Smooth muscle cell (in vitro differentiated cells): Measurements from ENCODE around the gene ZBTB39. TPM values are rescaled to one million over a fixed set of nuclear protein-coding genes. Genes with fewer than 3 reads are reported as not detected.

ENCODE experiments used
- DNase-seq: peaks from one replicate; lab custom pipeline; 2025; ENCODE audit not compliant: unreplicated experiment; lab: John Stamatoyannopoulos, UW
- H2AFZ ChIP-seq: fragments of 200-600 bp; sonication (generic); 2 replicates; pipeline ENCODE4 v1.6.0; 2016; ENCODE audit warnings: antibody characterized with exemption, low read depth, mild to moderate bottlenecking
- H3F3A ChIP-seq: fragments of 200-600 bp; sonication (generic); 2 replicates; pipeline ENCODE4 v1.6.0; 2017; ENCODE audit warnings: antibody characterized with exemption, low read depth
- H3K27ac ChIP-seq: fragments of 200-600 bp; sonication (generic); 2 replicates; pipeline ENCODE4 v1.5.1; 2016; ENCODE audit warnings: low read depth, mild to moderate bottlenecking
- H3K27me3 ChIP-seq: fragments of 200-600 bp; sonication (generic); 2 replicates; pipeline ENCODE4 v1.6.1; 2016; ENCODE audit warnings: low read depth, mild to moderate bottlenecking
- H3K36me3 ChIP-seq: fragments of 200-600 bp; sonication (generic); 2 replicates; pipeline ENCODE4 v1.5.1; 2016; ENCODE audit warnings: low read depth
- H3K4me1 ChIP-seq: fragments of 200-600 bp; sonication (generic); 2 replicates; pipeline ENCODE4 v1.5.1; 2016; ENCODE audit warnings: low read depth
- H3K4me2 ChIP-seq: fragments of 200-600 bp; sonication (generic); 2 replicates; pipeline ENCODE4 v1.6.0; 2016; ENCODE audit warnings: mild to moderate bottlenecking
- H3K4me3 ChIP-seq: fragments of 200-600 bp; sonication (generic); 2 replicates; pipeline ENCODE4 v1.5.1; 2016; ENCODE audit warnings: mild to moderate bottlenecking
- H3K79me2 ChIP-seq: fragments of 200-600 bp; sonication (generic); 2 replicates; pipeline ENCODE4 v1.6.0; 2016; ENCODE audit warnings: low read depth, mild to moderate bottlenecking
- H3K9ac ChIP-seq: fragments of 200-600 bp; sonication (generic); 2 replicates; pipeline ENCODE4 v1.6.0; 2016; ENCODE audit warnings: low read depth
- H3K9me3 ChIP-seq: fragments of 200-600 bp; sonication (generic); replicated peaks from 2 replicates; pipeline ENCODE4 v1.5.1; 2016; ENCODE audit warnings: low read depth
- H4K20me1 ChIP-seq: fragments of 200-600 bp; sonication (generic); 2 replicates; pipeline ENCODE4 v1.6.0; 2016; ENCODE audit warnings: low read depth
- CTCF ChIP-seq: fragments of 200-600 bp; sonication (generic); IDR thresholded peaks from 2 replicates; pipeline ENCODE4 v1.5.1; 2017; ENCODE audit warnings: borderline replicate concordance, mild to moderate bottlenecking, antibody characterized with exemption; ENCODE audit not compliant: insufficient read depth, poor library complexity, severe bottlenecking
- WGBS: methylation state at CpG from one replicate; pipeline ENCODE4 v1.1.7; 2016; ENCODE audit warnings: low lambda C conversion rate; 5-methylcytosine and 5-hydroxymethylcytosine counted together
- polyA plus RNA-seq: library from polyadenylated mRNA; unstranded; fragments of >200 nt; fragmentation: Nextera tagmentation; extraction: Ambion mirVana; gene quantifications from 2 replicates; pipeline ENCODE4 v1.2.1, GENCODE V29; 2016
- total RNA-seq: library from RNA; depleted of rRNA; stranded (reverse); fragments of >200 nt; gene quantifications from 2 replicates; pipeline ENCODE4 v1.2.3, GENCODE V29; 2014

Gene ZBTB39
- total and polyA plus RNA-seq, 2 experiments from 2014 or later = 3.6 to 8.5 TPM

- Histone ChIP-seq H3K9me3 (no peaks in the 10 kb centered on the region), H3K9ac (no peak overlapping the region), H3K79me2 (peaks cover 9% of the 10 kb centered on the region), H3K27ac (no peak overlapping the region), H3K4me3 (no peak overlapping the region), H3F3A (no peaks in the 10 kb centered on the region), H3K4me1 (no peaks in the 10 kb centered on the region), H3K27me3 (no peaks in the 10 kb centered on the region), H2AFZ (no peak overlapping the region), H3K36me3 (no peaks in the 10 kb centered on the region), H3K4me2 (no peak overlapping the region), H4K20me1 (peaks cover 35% of the 10 kb centered on the region)
- TF ChIP-seq CTCF = no peak
- 98% methylated on average over 26 of the region's 26 CpGs for WGBS
- no peak for DNase-seq
Measured at GRCh38 chr12:56995201-56995929, 11.0 kb downstream of the ZBTB39 start.

GRCh38 chr12:56994231-56994746, 12.1 kb downstream of the ZBTB39 start:
- TF ChIP-seq CTCF = no peak

GRCh38 chr12:56993346-56993745, 13.0 kb downstream of the ZBTB39 start:
- H2AFZ ChIP-seq = no peak overlapping the region
- no peak overlapping the region for H3K9ac ChIP-seq
- no peak for DNase-seq
- no peaks in the 10 kb centered on the region for H3K36me3 ChIP-seq
- H3K27ac ChIP-seq = no peak overlapping the region
- H3K79me2 ChIP-seq = no peaks in the 10 kb centered on the region
- peaks cover 14% of the 10 kb centered on the region for H4K20me1 ChIP-seq
- TF ChIP-seq CTCF = no peak
- 89% methylated on average over 10 of the region's 10 CpGs for WGBS
- H3K9me3 ChIP-seq = no peaks in the 10 kb centered on the region
- H3F3A ChIP-seq = peaks cover 12% of the 10 kb centered on the region
- H3K4me3 ChIP-seq = no peak overlapping the region
- H3K27me3 ChIP-seq = no peaks in the 10 kb centered on the region
- H3K4me1 ChIP-seq = peaks cover 6% of the 10 kb centered on the region
- H3K4me2 ChIP-seq = no peak overlapping the region

More at GRCh38 chr12:56994231-56994746, 12.1 kb downstream of the ZBTB39 start:
- H2AFZ ChIP-seq = no peak overlapping the region
- H4K20me1 ChIP-seq = peaks cover 24% of the 10 kb centered on the region
- H3K4me3 ChIP-seq = no peak overlapping the region
- H3K79me2 ChIP-seq = no peaks in the 10 kb centered on the region
- H3K4me2 ChIP-seq = no peak overlapping the region
- 82% methylated on average over 10 of the region's 10 CpGs for WGBS
- H3K36me3 ChIP-seq = no peaks in the 10 kb centered on the region
- H3K4me1 ChIP-seq = no peaks in the 10 kb centered on the region
- H3K9ac ChIP-seq = no peak overlapping the region
- peaks cover 6% of the 10 kb centered on the region for H3F3A ChIP-seq
- no peak for DNase-seq
- H3K9me3 ChIP-seq = no peaks in the 10 kb centered on the region
- no peaks in the 10 kb centered on the region for H3K27me3 ChIP-seq
- no peak overlapping the region for H3K27ac ChIP-seq
